Measurements from ENCODE around the gene NPIPB8.

Gene NPIPB8

DNA sequence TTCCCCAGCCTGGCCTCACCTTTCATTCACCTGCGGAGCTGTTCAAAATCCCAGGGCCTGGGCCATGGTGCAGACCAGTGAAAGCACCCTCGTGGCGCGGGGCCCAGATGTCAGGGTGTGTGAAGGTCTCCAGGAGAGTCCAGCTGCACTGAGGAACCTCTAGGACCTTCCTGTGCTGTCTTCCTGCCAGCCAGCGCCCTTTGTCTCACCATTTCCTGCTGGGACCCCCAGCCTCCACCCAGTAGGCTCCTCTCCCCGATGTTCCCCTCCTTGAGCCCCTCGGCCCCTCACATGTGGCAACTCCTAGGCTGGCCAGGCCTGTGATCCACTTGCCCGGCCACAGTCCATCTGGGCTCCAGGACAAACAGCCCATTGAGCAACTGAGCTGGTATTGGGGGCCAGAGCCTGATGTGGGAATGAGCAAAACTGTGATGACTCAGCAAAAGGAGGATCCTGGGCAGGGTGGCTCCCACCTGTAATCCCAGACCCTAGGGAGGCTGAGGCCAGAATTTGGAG lies 41.7 kb upstream of the NPIPB8 start:
- Histone ChIP-seq H3K23ac (ENCODE audit: low read depth, low read length, poor library complexity) (no peak overlapping the region), H3K9me3 (replicated peaks in 1 of 2; ENCODE audit: control insufficient read depth in 2 of 2, insufficient read depth in 1 of 2, low read depth in 1 of 2, low read length in 2 of 2) (no peaks in the 10 kb centered on the region), H3K27me3 (ENCODE audit: control insufficient read depth in 3 of 3, insufficient read depth in 3 of 3, low read depth in 1 of 3, low read length in 3 of 3) (no peaks in the 10 kb centered on the region), H3K4me1 (ENCODE audit: control insufficient read depth in 2 of 2, insufficient read depth in 1 of 2, low read depth in 1 of 2, low read length in 2 of 2) (peaks cover 11 to 17% of the 10 kb centered on the region in 2 donors), H3K36me3 (replicated peaks in 1 of 2; ENCODE audit: control insufficient read depth in 2 of 2, insufficient read depth in 2 of 2, low read length in 2 of 2) (peaks cover 1 to 11% of the 10 kb centered on the region in 2 donors), H2BK15ac (ENCODE audit: low read length) (no peak overlapping the region), H3K18ac (ENCODE audit: low read length) (peak overlapping the region; percentile 55), H3K14ac (ENCODE audit: low read length) (no peak overlapping the region), H3K79me1 (ENCODE audit: low read depth, low read length) (no peaks in the 10 kb centered on the region), H3K4me2 (ENCODE audit: insufficient read depth, low read length, poor library complexity, severe bottlenecking) (no peak overlapping the region), H3K4me3 (ENCODE audit: low read length in 2 of 2) (no peak overlapping the region), H4K91ac (ENCODE audit: low read depth, low read length, poor library complexity) (no peak overlapping the region), H3K27ac (replicated peaks; ENCODE audit: low read length) (no peak overlapping the region), H2BK12ac (ENCODE audit: low read length) (no peak overlapping the region), H2BK5ac (ENCODE audit: low read length) (peak overlapping the region; percentile 66), H4K8ac (ENCODE audit: low read depth, low read length) (no peak overlapping the region), H3K9ac (ENCODE audit: low read depth, low read length, poor library complexity) (no peak overlapping the region), H2BK120ac (ENCODE audit: low read depth, low read length) (no peak overlapping the region), H2AK5ac (ENCODE audit: low read depth, low read length) (peak overlapping the region; percentile 94), H3K4ac (ENCODE audit: low read length) (no peak overlapping the region), H2AFZ (ENCODE audit: low read length) (no peak overlapping the region)
- no peak for DNase-seq (ENCODE audit: low spot score)
- WGBS, 2 donors (ENCODE audit: extremely low coverage in 2 of 2, insufficient read length in 2 of 2, insufficient replicate concordance in 1 of 2) = no CpG with 5 or more reads among the region's 8 CpGs

DNA sequence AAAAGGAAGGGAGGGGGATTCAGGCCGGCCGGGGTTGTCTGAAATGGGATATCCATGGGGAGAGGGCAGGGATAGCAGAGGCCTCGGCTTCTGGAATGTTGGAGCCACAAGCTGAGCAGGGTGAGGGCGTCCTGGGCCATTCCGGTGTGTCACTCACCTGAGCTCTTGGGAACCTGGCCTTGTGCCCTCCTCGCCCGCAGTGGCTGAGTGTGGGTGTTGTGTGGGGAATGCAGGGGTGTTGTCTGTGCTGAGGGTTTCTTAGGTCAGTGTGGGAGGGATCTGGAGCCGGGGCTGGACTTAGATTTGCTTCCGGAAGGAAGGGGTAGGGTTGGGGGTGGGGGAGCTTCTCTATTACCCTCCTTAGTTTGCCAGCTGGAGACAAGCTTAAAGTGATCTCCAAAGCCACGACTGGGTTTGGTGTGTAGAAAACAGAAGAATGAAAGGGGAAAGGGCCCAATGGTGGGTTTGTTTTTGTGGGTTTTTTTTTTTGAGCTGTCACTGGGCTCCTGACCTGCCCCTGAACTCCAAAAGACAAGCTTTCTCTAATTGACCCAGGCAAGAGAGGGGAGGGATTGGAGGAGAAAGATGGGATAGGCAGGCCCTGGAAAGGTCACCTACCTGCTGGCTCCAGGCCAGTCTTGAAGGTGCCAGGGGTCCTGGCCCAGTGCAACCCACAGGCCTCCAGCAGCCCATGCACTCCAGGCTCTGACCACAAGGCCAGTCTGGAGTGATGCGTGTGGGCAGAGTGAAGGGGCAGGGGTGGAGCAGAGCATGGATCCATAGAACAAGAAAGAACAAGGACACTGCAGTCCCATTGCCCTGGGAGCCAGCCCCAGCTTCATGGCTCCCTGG lies 40.8 kb upstream of the NPIPB8 start, which contains the start of gene SULT1A2:
Gene SULT1A2 (minus strand): TSS at position 211 of the 852 bp plus-strand sequence. CDS start 1,120 bp downstream, outside the sequence.
- no peak within 1 kb of the TSS for H3K14ac ChIP-seq (ENCODE audit: low read length)
- H2AK5ac ChIP-seq (ENCODE audit: low read depth, low read length) = peak within 1 kb of the TSS; percentile 94
- H3K23ac ChIP-seq (ENCODE audit: low read depth, low read length, poor library complexity) = peak within 1 kb of the TSS; percentile 85
- H3K4me1 ChIP-seq (ENCODE audit: control insufficient read depth in 2 of 2, insufficient read depth in 1 of 2, low read depth in 1 of 2, low read length in 2 of 2) = peaks cover 11 to 17% of the 10 kb centered on the region in 2 donors
- peak within 1 kb of the TSS; percentile 91 for H3K18ac ChIP-seq (ENCODE audit: low read length)
- H3K4ac ChIP-seq (ENCODE audit: low read length) = peak within 1 kb of the TSS; percentile 53
- H2BK12ac ChIP-seq (ENCODE audit: low read length) = no peak within 1 kb of the TSS
- no peaks in the 10 kb centered on the region for H3K27me3 ChIP-seq (ENCODE audit: control insufficient read depth in 3 of 3, insufficient read depth in 3 of 3, low read depth in 1 of 3, low read length in 3 of 3)
- H3K9me3 ChIP-seq (replicated peaks in 1 of 2; ENCODE audit: control insufficient read depth in 2 of 2, insufficient read depth in 1 of 2, low read depth in 1 of 2, low read length in 2 of 2) = no peaks in the 10 kb centered on the region
- peak within 1 kb of the TSS; percentile 51 for H2AFZ ChIP-seq (ENCODE audit: low read length)
- no peak within 1 kb of the TSS for H3K4me3 ChIP-seq (ENCODE audit: low read length in 2 of 2)
- no peak within 1 kb of the TSS for H2BK15ac ChIP-seq (ENCODE audit: low read length)
- WGBS, 2 donors (ENCODE audit: extremely low coverage in 2 of 2, insufficient read length in 2 of 2, insufficient replicate concordance in 1 of 2) = no CpG with 5 or more reads among the region's 11 CpGs
- H4K8ac ChIP-seq (ENCODE audit: low read depth, low read length) = peak within 1 kb of the TSS; percentile 93
- H3K36me3 ChIP-seq (replicated peaks in 1 of 2; ENCODE audit: control insufficient read depth in 2 of 2, insufficient read depth in 2 of 2, low read length in 2 of 2) = peaks cover 0 to 6% of the 10 kb centered on the region in 2 donors
- H2BK120ac ChIP-seq (ENCODE audit: low read depth, low read length) = no peak within 1 kb of the TSS
- no peak within 1 kb of the TSS for H3K4me2 ChIP-seq (ENCODE audit: insufficient read depth, low read length, poor library complexity, severe bottlenecking)
- no peak within 1 kb of the TSS for H3K27ac ChIP-seq (replicated peaks; ENCODE audit: low read length)
- no peaks in the 10 kb centered on the region for H3K79me1 ChIP-seq (ENCODE audit: low read depth, low read length)
- DNase-seq (ENCODE audit: low spot score) = no peak
- peak within 1 kb of the TSS; percentile 44 for H3K9ac ChIP-seq (ENCODE audit: low read depth, low read length, poor library complexity)
- peak within 1 kb of the TSS; percentile 66 for H2BK5ac ChIP-seq (ENCODE audit: low read length)
- peak within 1 kb of the TSS; percentile 59 for H4K91ac ChIP-seq (ENCODE audit: low read depth, low read length, poor library complexity)

DNA sequence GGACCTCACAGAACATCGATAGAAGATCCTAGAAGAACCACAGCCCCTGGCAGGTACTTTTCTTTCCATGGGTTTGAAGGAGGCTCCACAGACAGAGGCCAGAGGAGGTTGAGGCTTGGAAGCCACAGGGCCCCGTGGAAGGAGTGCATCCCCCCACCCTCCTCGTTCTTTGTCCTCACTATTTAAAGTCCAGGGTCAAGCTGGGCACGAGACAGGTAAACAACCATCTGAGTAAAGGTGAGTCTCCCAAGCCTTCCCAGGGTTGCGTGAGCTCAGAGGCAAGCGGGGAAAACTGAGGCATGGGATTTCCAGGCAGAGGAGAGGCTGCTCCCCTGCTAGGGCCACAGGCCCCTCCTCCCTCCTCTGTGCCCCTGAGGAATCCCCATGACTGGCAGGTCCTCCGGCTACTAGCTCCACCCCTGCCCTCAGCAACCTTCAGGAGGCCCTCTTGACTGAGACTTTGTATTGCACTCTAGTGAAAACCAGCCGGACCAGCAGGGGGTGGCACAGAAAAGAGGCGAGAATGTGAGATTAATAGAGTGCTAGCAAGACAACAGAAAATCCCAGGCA lies 40.1 kb upstream of the NPIPB8 start:
- Histone ChIP-seq H3K4ac (ENCODE audit: low read length) (peak overlapping the region; percentile 53), H2AK5ac (ENCODE audit: low read depth, low read length) (peak overlapping the region; percentile 20), H4K8ac (ENCODE audit: low read depth, low read length) (peak overlapping the region; percentile 93), H3K18ac (ENCODE audit: low read length) (peak overlapping the region; percentile 91), H3K4me1 (ENCODE audit: control insufficient read depth in 2 of 2, insufficient read depth in 1 of 2, low read depth in 1 of 2, low read length in 2 of 2) (peaks cover 11 to 17% of the 10 kb centered on the region in 2 donors), H3K23ac (ENCODE audit: low read depth, low read length, poor library complexity) (no peak overlapping the region), H3K4me2 (ENCODE audit: insufficient read depth, low read length, poor library complexity, severe bottlenecking) (no peak overlapping the region), H4K91ac (ENCODE audit: low read depth, low read length, poor library complexity) (peak overlapping the region; percentile 59), H2BK5ac (ENCODE audit: low read length) (peak overlapping the region; percentile 66), H3K9ac (ENCODE audit: low read depth, low read length, poor library complexity) (no peak overlapping the region), H2BK120ac (ENCODE audit: low read depth, low read length) (no peak overlapping the region), H3K27ac (replicated peaks; ENCODE audit: low read length) (no peak overlapping the region), H3K79me1 (ENCODE audit: low read depth, low read length) (no peaks in the 10 kb centered on the region), H3K14ac (ENCODE audit: low read length) (no peak overlapping the region), H3K4me3 (ENCODE audit: low read length in 2 of 2) (no peak overlapping the region), H3K27me3 (ENCODE audit: control insufficient read depth in 3 of 3, insufficient read depth in 3 of 3, low read depth in 1 of 3, low read length in 3 of 3) (no peaks in the 10 kb centered on the region), H3K36me3 (replicated peaks in 1 of 2; ENCODE audit: control insufficient read depth in 2 of 2, insufficient read depth in 2 of 2, low read length in 2 of 2) (peaks cover 0 to 2% of the 10 kb centered on the region in 2 donors), H2AFZ (ENCODE audit: low read length) (peak overlapping the region; percentile 9), H2BK15ac (ENCODE audit: low read length) (no peak overlapping the region), H2BK12ac (ENCODE audit: low read length) (no peak overlapping the region), H3K9me3 (replicated peaks in 1 of 2; ENCODE audit: control insufficient read depth in 2 of 2, insufficient read depth in 1 of 2, low read depth in 1 of 2, low read length in 2 of 2) (no peaks in the 10 kb centered on the region)
- WGBS, 2 donors (ENCODE audit: extremely low coverage in 2 of 2, insufficient read length in 2 of 2, insufficient replicate concordance in 1 of 2) = no CpG with 5 or more reads among the region's 9 CpGs
- peak; percentile 29 for DNase-seq (ENCODE audit: low spot score)
